HCT116 (cell line): ENCODE measurements around the gene PML. TPM values are rescaled to one million over a fixed set of nuclear protein-coding genes. Genes with fewer than 3 reads are reported as not detected.

Experiments
- ATAC-seq: fragments of 200-7000 bp; cut with Tn5 transposase; 2 replicates; pipeline ENCODE4 v1.9.1; 2020; ENCODE audit warnings: mild to moderate bottlenecking, moderate library complexity
- BruUV-seq: library from RNA; stranded (reverse); fragments of 400-500 nt; replicated peaks from 2 replicates; lab custom pipeline; 2021; lab: Mats Ljungman, UMichigan
- CTCF ChIA-PET: fragments of 300-600 bp; sonication (Branson Sonifier 250); formaldehyde crosslinking; loops from one replicate; lab custom pipeline; 2021; ENCODE audit warnings: antibody characterized with exemption; lab: Charles Lee
- POLR2A ChIA-PET: fragments of 300-600, 350-600 bp; sonication (Branson Sonifier 250); formaldehyde crosslinking; loops from one replicate; lab custom pipeline; 2021; ENCODE audit warnings: antibody characterized with exemption; lab: Charles Lee
- RAD21 ChIA-PET, 2 experiments: fragments of 300-600 bp; sonication (Branson Sonifier 250); formaldehyde crosslinking; loops; one replicate each; lab custom pipeline; 2023; ENCODE audit warnings: low total read pairs in 2 of 2; ENCODE audit not compliant: uncharacterized antibody in 2 of 2, unreplicated experiment in 2 of 2, low non-redundant PET in 1 of 2; lab: Charles Lee
- DNase-seq: peaks from one replicate; pipeline ENCODE4 v3.0.0-alpha.2; 2010; ENCODE audit warnings: low read depth, low spot score
- H2AFZ ChIP-seq: fragments of 200-600 bp; shearing (Covaris generic), sonication (generic); 2 replicates; pipeline ENCODE4 v1.6.1; 2017; ENCODE audit warnings: low read depth, mixed run types, mixed read lengths, antibody characterized with exemption, low read length; ENCODE audit not compliant: poor library complexity, severe bottlenecking
- H3K27ac ChIP-seq: 2 replicates; pipeline ENCODE4 v1.5.1; 2012; ENCODE audit warnings: low read depth, low read length
- H3K27me3 ChIP-seq: fragments of 200-600 bp; sonication (generic); 2 replicates; pipeline ENCODE4 v1.6.1; 2016; ENCODE audit warnings: mixed run types, low read length, mixed read lengths; ENCODE audit not compliant: insufficient read depth
- H3K36me3 ChIP-seq, 2 experiments: fragments of 200-500 bp in 1 of 2; fragments of 200-600 bp in 1 of 2; sonication (Bioruptor generic) in 1 of 2; sonication (generic) in 1 of 2; 2 replicates each; pipeline versions ENCODE4 v1.5.1 to v1.6.1; 2014 to 2016; ENCODE audit warnings: low read length in 2 of 2, inconsistent platforms in 1 of 2, mixed read lengths in 1 of 2, mixed run types in 1 of 2; ENCODE audit not compliant: insufficient read depth in 2 of 2, control insufficient read depth in 1 of 2
- H3K4me1 ChIP-seq, 2 experiments: fragments of 200-600 bp in 1 of 2; sonication (generic) in 1 of 2; 2 replicates each; pipeline versions ENCODE4 v1.5.1 to v1.6.1; 2012 to 2017; ENCODE audit warnings: low read length in 2 of 2, inconsistent platforms in 1 of 2, mild to moderate bottlenecking in 1 of 2, mixed read lengths in 1 of 2, mixed run types in 1 of 2, moderate library complexity in 1 of 2; ENCODE audit not compliant: insufficient read depth in 2 of 2, control insufficient read depth in 1 of 2
- H3K4me2 ChIP-seq: fragments of 200-600 bp; sonication (generic); 2 replicates; pipeline ENCODE4 v1.6.1; 2017; ENCODE audit warnings: mixed run types, low read length, mixed read lengths
- H3K4me3 ChIP-seq, 2 experiments: fragments of 200-600 bp in 1 of 2; sonication (generic) in 1 of 2; replicated peaks in 1 of 2; 2 replicates each; pipeline ENCODE4 v1.5.1; 2011 to 2016; ENCODE audit warnings: low read length in 2 of 2, control low read depth in 1 of 2, low read depth in 1 of 2, mild to moderate bottlenecking in 1 of 2, mixed read lengths in 1 of 2, mixed run types in 1 of 2
- H3K79me2 ChIP-seq: fragments of 200-600 bp; sonication (generic); 2 replicates; pipeline ENCODE4 v1.6.1; 2017; ENCODE audit warnings: mild to moderate bottlenecking, mixed run types, low read length, moderate library complexity, mixed read lengths; ENCODE audit not compliant: insufficient read depth
- H3K9ac ChIP-seq: fragments of 200-600 bp; sonication (generic); 2 replicates; pipeline ENCODE4 v1.6.1; 2016; ENCODE audit warnings: low read length, mixed read lengths
- H3K9me2 ChIP-seq: fragments of 200-600 bp; sonication (generic), shearing (Covaris generic); 2 replicates; pipeline ENCODE4 v1.6.1; 2017; ENCODE audit warnings: mixed run types, mild to moderate bottlenecking, moderate library complexity; ENCODE audit not compliant: insufficient read depth
- H3K9me3 ChIP-seq, 2 experiments: fragments of 200-500 bp in 1 of 2; fragments of 200-600 bp in 1 of 2; sonication (Bioruptor generic) in 1 of 2; sonication (generic) in 1 of 2; 2 replicates each; pipeline ENCODE4 v1.6.1; 2014 to 2017; ENCODE audit warnings: low read length in 2 of 2, mixed read lengths in 2 of 2, inconsistent platforms in 1 of 2, low read depth in 1 of 2, mild to moderate bottlenecking in 1 of 2, mixed run types in 1 of 2, moderate library complexity in 1 of 2; ENCODE audit not compliant: control insufficient read depth in 1 of 2, insufficient read depth in 1 of 2
- H4K20me1 ChIP-seq: fragments of 200-600 bp; sonication (generic), shearing (Covaris generic); 2 replicates; pipeline ENCODE4 v1.6.1; 2017; ENCODE audit warnings: mixed run types, mild to moderate bottlenecking, moderate library complexity; ENCODE audit not compliant: insufficient read depth
- CBX3 ChIP-seq: IDR thresholded peaks from 2 replicates; pipeline ENCODE4 v1.6.1; 2012; ENCODE audit warnings: low read depth
- EGR1 ChIP-seq: IDR thresholded peaks from 2 replicates; pipeline ENCODE4 v1.6.1; 2012; ENCODE audit warnings: low read depth
- SRF ChIP-seq: IDR thresholded peaks from 2 replicates; pipeline ENCODE4 v1.6.1; 2012; ENCODE audit warnings: low read depth
- intact Hi-C: fragments of 100-400 bp; cut with micrococcal nuclease; formaldehyde crosslinking; loops from 2 replicates; pipeline ENCODE4 v1.10.0; 2022
- total RNA-seq: library from RNA; stranded (reverse); gene quantifications from one replicate; pipeline ENCODE4 v1.2.1, GENCODE V29; 2021; ENCODE audit not compliant: unreplicated experiment
- TF ChIP-seq, protein P1 (sequence below): IDR thresholded peaks from 2 replicates; pipeline ENCODE4 v1.6.1; 2012
- TF ChIP-seq, protein P2 (sequence below): IDR thresholded peaks from 2 replicates; pipeline ENCODE4 v1.6.1; 2012
- TF ChIP-seq, protein P3 (sequence below): IDR thresholded peaks from 2 replicates; pipeline ENCODE4 v1.6.1; 2011; ENCODE audit warnings: mild to moderate bottlenecking, low read length, moderate library complexity; ENCODE audit not compliant: insufficient replicate concordance; ENCODE audit errors: extremely low read depth

PML gene
- total RNA-seq, 1 experiment from 2014 or later: 28.1 TPM

DNA sequence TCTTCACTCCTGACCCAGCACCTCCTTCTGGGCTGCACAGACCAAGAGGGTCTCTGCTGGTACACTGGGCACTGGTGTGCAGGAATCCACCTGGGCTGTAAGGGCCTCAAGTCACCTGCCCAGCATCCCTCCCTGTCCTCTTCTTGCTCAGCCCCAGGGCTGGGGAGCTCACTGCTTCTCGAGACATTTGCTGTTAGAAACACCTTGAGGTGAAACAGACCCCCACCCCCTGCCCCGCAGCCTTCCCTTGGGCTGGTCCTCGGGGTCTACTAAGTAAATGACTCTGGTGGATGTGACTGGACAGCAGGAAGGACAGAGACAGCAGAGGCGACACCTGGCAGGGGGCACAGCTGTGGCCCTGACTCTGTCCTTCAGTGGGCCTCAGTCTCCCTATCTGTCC, 39.2 kb upstream of the PML start:
- no peaks in the 10 kb centered on the region for H3K9me2 ChIP-seq
- ChIA-PET RAD21 (no interaction called here), CTCF (no interaction called here), POLR2A (no interaction called here)
- no peaks in the 10 kb centered on the region for H3K27me3 ChIP-seq
- no peak overlapping the region for H3K27ac ChIP-seq
- H2AFZ ChIP-seq: no peak overlapping the region
- H4K20me1 ChIP-seq: no peaks in the 10 kb centered on the region
- H3K4me1 ChIP-seq: peaks cover 16 to 40% of the 10 kb centered on the region in 2 experiments
- no peaks in the 10 kb centered on the region for H3K9me3 ChIP-seq
- no TSS peak for BruUV-seq
- DNase-seq (no peak), ATAC-seq (no peak)
- H3K9ac ChIP-seq: no peak overlapping the region
- TF ChIP-seq SRF (no peak), CBX3 (no peak), EGR1 (no peak)
- TF ChIP-seq, protein P1, sequence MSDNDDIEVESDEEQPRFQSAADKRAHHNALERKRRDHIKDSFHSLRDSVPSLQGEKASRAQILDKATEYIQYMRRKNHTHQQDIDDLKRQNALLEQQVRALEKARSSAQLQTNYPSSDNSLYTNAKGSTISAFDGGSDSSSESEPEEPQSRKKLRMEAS: no peak
- TF ChIP-seq, protein P2, sequence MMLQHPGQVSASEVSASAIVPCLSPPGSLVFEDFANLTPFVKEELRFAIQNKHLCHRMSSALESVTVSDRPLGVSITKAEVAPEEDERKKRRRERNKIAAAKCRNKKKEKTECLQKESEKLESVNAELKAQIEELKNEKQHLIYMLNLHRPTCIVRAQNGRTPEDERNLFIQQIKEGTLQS: no peak
- TF ChIP-seq, protein P3, sequence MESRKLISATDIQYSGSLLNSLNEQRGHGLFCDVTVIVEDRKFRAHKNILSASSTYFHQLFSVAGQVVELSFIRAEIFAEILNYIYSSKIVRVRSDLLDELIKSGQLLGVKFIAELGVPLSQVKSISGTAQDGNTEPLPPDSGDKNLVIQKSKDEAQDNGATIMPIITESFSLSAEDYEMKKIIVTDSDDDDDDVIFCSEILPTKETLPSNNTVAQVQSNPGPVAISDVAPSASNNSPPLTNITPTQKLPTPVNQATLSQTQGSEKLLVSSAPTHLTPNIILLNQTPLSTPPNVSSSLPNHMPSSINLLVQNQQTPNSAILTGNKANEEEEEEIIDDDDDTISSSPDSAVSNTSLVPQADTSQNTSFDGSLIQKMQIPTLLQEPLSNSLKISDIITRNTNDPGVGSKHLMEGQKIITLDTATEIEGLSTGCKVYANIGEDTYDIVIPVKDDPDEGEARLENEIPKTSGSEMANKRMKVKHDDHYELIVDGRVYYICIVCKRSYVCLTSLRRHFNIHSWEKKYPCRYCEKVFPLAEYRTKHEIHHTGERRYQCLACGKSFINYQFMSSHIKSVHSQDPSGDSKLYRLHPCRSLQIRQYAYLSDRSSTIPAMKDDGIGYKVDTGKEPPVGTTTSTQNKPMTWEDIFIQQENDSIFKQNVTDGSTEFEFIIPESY: no peak
- H3K4me2 ChIP-seq: no peak overlapping the region
- no peaks in the 10 kb centered on the region for H3K36me3 ChIP-seq
- H3K4me3 ChIP-seq: no peak overlapping the region
- no peaks in the 10 kb centered on the region for H3K79me2 ChIP-seq
- intact Hi-C loops: no loop called here
